ENCODE measurements around the gene PELI1.
A peak's percentile ranks its signal among the peaks of the same experiment; 100 is the strongest.
"Not testable (repeated sequence)": the region's sequence is repeated elsewhere in the genome, so short reads cannot be mapped to it uniquely, and the experiment has no call there.

The PELI1 gene

DNA sequence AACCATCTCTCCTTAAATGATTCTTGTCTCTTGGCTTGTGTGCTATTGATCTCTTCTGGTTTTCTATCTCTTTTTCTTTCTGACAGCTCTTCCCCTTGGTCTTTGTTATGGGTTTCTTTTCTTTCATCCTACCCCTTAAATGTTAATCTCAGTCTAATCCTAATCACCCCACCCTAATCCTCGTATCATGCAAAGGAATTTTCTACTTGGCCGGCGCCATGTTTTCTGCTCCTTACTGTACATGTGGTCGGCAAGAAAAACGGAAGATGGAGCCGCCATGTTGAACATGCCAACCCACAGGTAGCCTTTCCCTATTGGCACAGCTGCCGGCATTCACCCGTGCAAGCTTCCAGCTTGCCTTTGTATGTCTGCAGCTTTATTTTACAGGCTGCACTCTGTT is 63.2 kb downstream of the PELI1 start:
- no peak for DNase-seq

GRCh38 chr2:64080179-64080578 is 64.0 kb downstream of the PELI1 start:
- no peak for DNase-seq

GRCh38 chr2:64079688-64080087 is 64.5 kb downstream of the PELI1 start:
- DNase-seq: not testable (repeated sequence)

DNA sequence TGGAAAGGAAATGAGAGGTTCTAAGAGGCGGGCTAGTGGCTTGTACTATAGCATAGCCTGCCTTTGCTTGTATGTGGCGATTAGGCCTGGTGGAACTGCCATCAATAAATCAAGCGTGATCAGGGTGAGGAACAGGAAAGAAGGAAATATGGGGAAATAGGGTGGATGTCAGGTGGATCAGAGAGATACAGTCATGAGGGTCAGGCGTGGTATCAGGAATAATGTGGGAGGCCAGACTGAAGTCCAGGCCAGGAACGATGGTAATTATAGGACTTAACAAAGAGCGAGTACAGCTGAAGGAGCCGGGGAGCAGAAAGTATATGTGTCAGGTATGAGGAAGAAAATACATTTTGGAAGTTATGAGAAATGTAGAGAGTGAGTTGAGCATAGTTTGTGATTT is 67.4 kb downstream of the PELI1 start:
- DNase-seq: not testable (repeated sequence)

DNA sequence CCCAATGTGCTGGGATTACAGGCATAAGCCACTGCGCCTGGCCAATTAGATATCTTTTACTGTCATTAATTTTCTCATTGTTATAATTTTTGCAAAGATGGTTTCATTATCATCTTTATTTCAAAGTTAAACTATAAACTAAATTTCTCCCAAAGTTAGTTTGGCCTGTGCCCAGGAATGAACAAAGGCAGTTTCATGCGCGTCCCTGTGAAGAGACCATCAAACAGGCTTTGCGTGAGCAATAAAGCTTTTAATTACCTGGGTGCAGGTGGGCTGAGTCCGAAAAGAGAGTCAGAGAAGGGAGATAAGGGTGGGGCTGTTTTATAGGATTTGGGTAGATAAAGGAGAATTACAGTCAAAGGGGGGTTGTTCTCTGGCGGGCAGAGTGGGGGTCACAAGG is 69.6 kb downstream of the PELI1 start:
- not testable (repeated sequence) for DNase-seq

GRCh38 chr2:64067326-64067725 is 76.9 kb downstream of the PELI1 start:
- no peak for DNase-seq

GRCh38 chr2:64065516-64065915 is 78.7 kb downstream of the PELI1 start:
- no peak for DNase-seq

DNA sequence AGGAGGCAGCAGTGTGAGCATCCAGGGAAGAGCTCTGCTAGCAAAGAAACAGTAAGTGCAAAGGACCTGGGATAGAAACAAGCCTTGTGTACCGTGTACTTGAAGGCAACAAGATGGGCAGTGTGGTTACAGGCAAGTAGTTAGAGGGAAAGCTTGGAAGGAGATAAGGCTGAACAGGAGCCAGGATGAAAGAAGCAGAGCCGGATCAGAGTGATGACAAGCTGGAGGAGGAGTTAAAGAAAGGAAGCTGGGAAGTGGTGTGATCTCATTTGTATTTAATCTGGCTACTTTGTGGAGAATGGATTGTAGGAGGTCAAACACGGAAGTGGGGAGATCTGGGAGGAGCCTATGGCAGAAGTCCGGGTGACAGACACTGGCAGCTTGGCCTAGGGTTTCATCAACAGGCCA is 80.3 kb downstream of the PELI1 start:
- DNase-seq: no peak

DNA sequence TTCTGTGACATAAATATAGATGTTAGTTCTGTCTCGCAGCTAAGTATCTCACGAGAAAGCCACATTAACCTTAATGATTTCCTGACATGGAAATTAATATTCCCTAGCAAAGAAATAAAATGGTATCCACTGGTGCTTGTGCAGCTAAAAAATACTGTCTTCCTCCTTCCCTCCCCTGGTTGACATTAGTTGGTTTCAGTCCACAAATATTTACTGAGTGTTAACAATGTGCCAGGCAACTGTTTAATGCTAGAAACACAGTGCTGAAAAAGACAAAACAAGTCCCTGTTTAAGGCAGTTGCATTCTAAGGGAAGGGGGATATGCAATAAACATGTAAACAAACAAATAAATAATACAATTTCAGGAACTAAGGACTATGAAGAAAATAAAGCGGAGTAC is 80.8 kb downstream of the PELI1 start:
- DNase-seq: no peak

DNA sequence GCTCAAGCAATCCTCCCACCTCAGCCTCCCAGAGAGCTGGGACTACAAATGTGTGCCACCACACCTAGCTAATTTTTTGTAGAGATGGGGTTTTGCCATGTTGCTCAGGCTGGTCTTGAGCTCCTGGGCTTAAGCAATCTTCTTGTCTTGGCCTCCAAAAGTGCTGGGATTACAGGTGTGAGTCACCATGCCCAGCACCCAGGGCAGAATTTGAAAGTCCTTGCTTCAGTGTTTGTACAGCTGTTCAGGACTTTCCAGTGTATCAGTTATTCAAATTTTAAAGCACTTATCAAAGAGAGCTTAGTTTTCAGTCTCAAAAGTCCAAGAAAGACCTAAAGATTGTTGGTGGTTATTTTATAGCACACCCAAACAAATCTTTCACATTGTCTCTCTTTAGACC is 81.4 kb downstream of the PELI1 start:
- no peak for DNase-seq

- no peak for DNase-seq
Observed at GRCh38 chr2:64059270-64059669, 85.0 kb downstream of the PELI1 start.

GRCh38 chr2:64056021-64056420 is 88.2 kb downstream of the PELI1 start:
- no peak for DNase-seq

- DNase-seq: no peak
Observed at GRCh38 chr2:64054161-64054915, 89.9 kb downstream of the PELI1 start.

DNA sequence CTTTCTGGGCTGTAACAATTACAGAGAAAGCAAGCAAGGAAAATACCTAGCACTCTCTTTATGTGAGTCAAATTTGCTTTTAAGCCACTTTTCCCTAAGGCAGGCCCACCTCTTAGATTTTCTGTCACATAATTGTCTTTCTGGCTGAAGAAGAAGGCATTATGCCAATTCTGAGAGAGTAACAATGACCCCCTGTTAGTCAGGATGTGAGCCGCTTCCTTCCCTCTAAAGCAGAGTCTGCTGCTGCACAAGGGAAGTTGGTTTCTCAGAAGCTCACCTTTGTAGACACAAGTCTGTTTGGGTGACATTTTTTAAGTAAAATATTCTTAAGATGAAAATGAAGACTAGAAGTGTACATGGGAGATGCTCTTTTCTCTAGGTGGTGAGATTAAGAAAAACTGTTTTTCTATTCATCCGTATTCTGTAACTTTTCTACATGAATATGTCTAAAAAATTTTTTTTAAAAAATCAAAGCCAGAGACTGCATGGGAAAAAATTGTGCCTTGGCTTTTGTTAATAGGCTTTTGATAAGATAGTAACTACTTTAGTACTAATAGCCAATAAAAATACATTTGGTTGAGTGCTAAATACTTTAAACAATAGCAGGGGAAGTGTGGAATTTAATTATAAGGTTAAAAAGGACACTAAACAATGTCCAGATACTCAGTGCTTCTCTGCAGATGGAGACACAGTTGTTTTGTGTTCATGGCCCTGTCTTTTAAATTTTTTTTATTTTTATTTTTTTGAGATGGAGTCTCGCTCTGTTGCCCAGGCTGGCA is 91.6 kb downstream of the PELI1 start:
- DNase-seq: no peak

DNA sequence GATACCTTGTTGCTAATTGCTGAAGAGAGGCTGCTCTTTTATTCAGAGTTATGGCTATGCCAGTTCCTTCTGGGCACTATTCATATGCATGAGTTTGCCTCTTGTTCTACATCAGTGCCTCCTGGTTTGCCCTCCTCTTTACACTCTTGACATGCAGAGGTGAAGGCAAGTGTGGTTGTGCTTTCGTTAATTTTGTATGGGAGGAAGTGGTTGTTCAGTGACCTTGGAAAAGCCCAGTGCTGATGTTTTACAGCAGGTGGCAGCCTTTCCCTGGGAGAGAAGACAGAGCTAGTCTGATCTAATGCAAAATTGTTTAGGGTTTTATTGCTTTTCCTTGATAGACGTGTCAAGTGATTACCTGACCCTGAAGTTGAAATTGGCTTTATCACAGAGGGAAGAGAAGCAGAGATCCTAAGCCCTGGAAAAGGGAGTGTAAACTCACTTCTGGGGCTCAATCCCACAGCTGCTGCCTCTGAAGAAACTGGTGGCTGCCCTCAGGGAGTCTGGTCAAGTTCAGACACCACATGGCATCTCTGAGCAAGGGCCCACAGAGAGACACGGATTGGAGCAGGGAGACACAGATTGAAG is 94.5 kb downstream of the PELI1 start:
- DNase-seq: peak; percentile 76

- no peak for DNase-seq
Observed at GRCh38 chr2:64045938-64046337, 98.3 kb downstream of the PELI1 start.

Measured in stimulated activated CD4-positive, alpha-beta T cell treated with anti-CD3 and anti-CD28 coated beads, Interleukin-4, amount 100 ng/mL, for 24 hours (primary cell).